GM12872 (cell line): ENCODE measurements around the gene STK17A.

Source experiments
- CTCF ChIP-seq: IDR thresholded peaks from 3 replicates; pipeline ENCODE4 v1.5.1; 2011; ENCODE audit warnings: low read depth, mild to moderate bottlenecking, low read length, moderate library complexity; ENCODE audit not compliant: insufficient read depth

STK17A gene

GRCh38 chr7:43591558-43592180 is 8.8 kb downstream of the STK17A start:
- no peak for TF ChIP-seq CTCF

GRCh38 chr7:43592326-43592725 is 9.4 kb downstream of the STK17A start:
- TF ChIP-seq CTCF, result no peak

- no peak for TF ChIP-seq CTCF
These were observed 10.1 kb downstream of the STK17A start for GRCh38 chr7:43593010-43593409.

GRCh38 chr7:43594020-43594419 is 11.1 kb downstream of the STK17A start:
- TF ChIP-seq CTCF, result no peak

GRCh38 chr7:43600056-43600455 is 17.1 kb downstream of the STK17A start:
- no peak for TF ChIP-seq CTCF

- TF ChIP-seq CTCF, result no peak
These were observed 19.3 kb downstream of the STK17A start for GRCh38 chr7:43602256-43602655.

GRCh38 chr7:43604251-43604650 is 21.3 kb downstream of the STK17A start:
- no peak for TF ChIP-seq CTCF

- TF ChIP-seq CTCF, result no peak
These were observed 26.2 kb downstream of the STK17A start for GRCh38 chr7:43609097-43609496.
